ENCODE results near the gene SWI5.

The SWI5 gene

GRCh38 chr9:128244091-128244836, 31.8 kb upstream of the SWI5 start:
- H3K9ac ChIP-seq (ENCODE audit: low read length in 5 of 5), result peak overlapping the region in 1 of 5 donors; percentile 28
- H3K4me1 ChIP-seq (ENCODE audit: control insufficient read depth in 5 of 5, insufficient read depth in 5 of 5, low read length in 5 of 5), result peaks cover 3 to 23% (median 22%) of the 10 kb centered on the region in 5 donors
- peak overlapping the region in 4 of 5 donors; percentile 56 to 62 (median 60) for H3K4me3 ChIP-seq (ENCODE audit: low read depth in 1 of 5, low read length in 5 of 5)
- H3K27me3 ChIP-seq (ENCODE audit: control insufficient read depth in 5 of 5, insufficient read depth in 4 of 5, low read length in 5 of 5), result peaks cover 10 to 14% (median 11%) of the 10 kb centered on the region in 5 donors
- peaks cover 0 to 21% (median 5%) of the 10 kb centered on the region in 5 donors for H3K36me3 ChIP-seq (ENCODE audit: control insufficient read depth in 5 of 5, insufficient read depth in 5 of 5, low read length in 5 of 5)
- H3K27ac ChIP-seq (ENCODE audit: low read depth, low read length), result no peak overlapping the region
- no peaks in the 10 kb centered on the region for H3K9me3 ChIP-seq (ENCODE audit: control insufficient read depth in 5 of 5, low read length in 5 of 5)

GRCh38 chr9:128244837-128245231, 31.2 kb upstream of the SWI5 start:
- no peak overlapping the region for H3K27ac ChIP-seq (ENCODE audit: low read depth, low read length)

GRCh38 chr9:128245421-128246151, 30.5 kb upstream of the SWI5 start:
- peaks cover 0 to 11% (median 5%) of the 10 kb centered on the region in 5 donors for H3K36me3 ChIP-seq (ENCODE audit: control insufficient read depth in 5 of 5, insufficient read depth in 5 of 5, low read length in 5 of 5)
- peak overlapping the region in 1 of 5 donors; percentile 53 for H3K9ac ChIP-seq (ENCODE audit: low read length in 5 of 5)
- H3K4me3 ChIP-seq (ENCODE audit: low read depth in 1 of 5, low read length in 5 of 5), result no peak overlapping the region
- no peak overlapping the region for H3K27ac ChIP-seq (ENCODE audit: low read depth, low read length)
- H3K27me3 ChIP-seq (ENCODE audit: control insufficient read depth in 5 of 5, insufficient read depth in 4 of 5, low read length in 5 of 5), result peaks cover 10 to 14% (median 11%) of the 10 kb centered on the region in 5 donors
- peaks cover 3 to 27% (median 22%) of the 10 kb centered on the region in 5 donors for H3K4me1 ChIP-seq (ENCODE audit: control insufficient read depth in 5 of 5, insufficient read depth in 5 of 5, low read length in 5 of 5)
- H3K9me3 ChIP-seq (ENCODE audit: control insufficient read depth in 5 of 5, low read length in 5 of 5), result no peaks in the 10 kb centered on the region

More at GRCh38 chr9:128244837-128245231, 31.2 kb upstream of the SWI5 start:
- no peak overlapping the region for H3K9ac ChIP-seq (ENCODE audit: low read length in 5 of 5)
- H3K4me3 ChIP-seq (ENCODE audit: low read depth in 1 of 5, low read length in 5 of 5), result peak overlapping the region in 4 of 5 donors; percentile 40 to 62 (median 58)
- H3K4me1 ChIP-seq (ENCODE audit: control insufficient read depth in 5 of 5, insufficient read depth in 5 of 5, low read length in 5 of 5), result peaks cover 3 to 23% (median 22%) of the 10 kb centered on the region in 5 donors
- H3K9me3 ChIP-seq (ENCODE audit: control insufficient read depth in 5 of 5, low read length in 5 of 5), result no peaks in the 10 kb centered on the region
- peaks cover 0 to 16% (median 5%) of the 10 kb centered on the region in 5 donors for H3K36me3 ChIP-seq (ENCODE audit: control insufficient read depth in 5 of 5, insufficient read depth in 5 of 5, low read length in 5 of 5)
- peaks cover 10 to 14% (median 11%) of the 10 kb centered on the region in 5 donors for H3K27me3 ChIP-seq (ENCODE audit: control insufficient read depth in 5 of 5, insufficient read depth in 4 of 5, low read length in 5 of 5)

GRCh38 chr9:128246471-128246870, 29.6 kb upstream of the SWI5 start:
- H3K9me3 ChIP-seq (ENCODE audit: control insufficient read depth in 5 of 5, low read length in 5 of 5), result no peaks in the 10 kb centered on the region
- H3K27ac ChIP-seq (ENCODE audit: low read depth, low read length), result no peak overlapping the region
- H3K4me3 ChIP-seq (ENCODE audit: low read depth in 1 of 5, low read length in 5 of 5), result no peak overlapping the region
- H3K27me3 ChIP-seq (ENCODE audit: control insufficient read depth in 5 of 5, insufficient read depth in 4 of 5, low read length in 5 of 5), result peaks cover 10 to 17% (median 11%) of the 10 kb centered on the region in 5 donors
- peaks cover 0 to 8% (median 5%) of the 10 kb centered on the region in 5 donors for H3K36me3 ChIP-seq (ENCODE audit: control insufficient read depth in 5 of 5, insufficient read depth in 5 of 5, low read length in 5 of 5)
- H3K9ac ChIP-seq (ENCODE audit: low read length in 5 of 5), result no peak overlapping the region
- peaks cover 3 to 33% (median 22%) of the 10 kb centered on the region in 5 donors for H3K4me1 ChIP-seq (ENCODE audit: control insufficient read depth in 5 of 5, insufficient read depth in 5 of 5, low read length in 5 of 5)

GRCh38 chr9:128247226-128247803, 28.8 kb upstream of the SWI5 start:
- no peak overlapping the region for H3K4me3 ChIP-seq (ENCODE audit: low read depth in 1 of 5, low read length in 5 of 5)
- H3K36me3 ChIP-seq (ENCODE audit: control insufficient read depth in 5 of 5, insufficient read depth in 5 of 5, low read length in 5 of 5), result peaks cover 0 to 15% (median 8%) of the 10 kb centered on the region in 5 donors
- peaks cover 1 to 33% (median 20%) of the 10 kb centered on the region in 5 donors for H3K4me1 ChIP-seq (ENCODE audit: control insufficient read depth in 5 of 5, insufficient read depth in 5 of 5, low read length in 5 of 5)

GRCh38 chr9:128249558-128249907, 26.5 kb upstream of the SWI5 start:
- Histone ChIP-seq H3K4me1 (ENCODE audit: control insufficient read depth in 5 of 5, insufficient read depth in 5 of 5, low read length in 5 of 5) (peaks cover 1 to 30% (median 11%) of the 10 kb centered on the region in 5 donors), H3K36me3 (ENCODE audit: control insufficient read depth in 5 of 5, insufficient read depth in 5 of 5, low read length in 5 of 5) (peaks cover 0 to 20% (median 19%) of the 10 kb centered on the region in 5 donors), H3K9ac (ENCODE audit: low read length in 5 of 5) (no peak overlapping the region), H3K9me3 (ENCODE audit: control insufficient read depth in 5 of 5, low read length in 5 of 5) (no peaks in the 10 kb centered on the region), H3K4me3 (ENCODE audit: low read depth in 1 of 5, low read length in 5 of 5) (no peak overlapping the region), H3K27ac (ENCODE audit: low read depth, low read length) (no peak overlapping the region), H3K27me3 (ENCODE audit: control insufficient read depth in 5 of 5, insufficient read depth in 4 of 5, low read length in 5 of 5) (peaks cover 3 to 10% (median 4%) of the 10 kb centered on the region in 5 donors)

More at GRCh38 chr9:128247226-128247803, 28.8 kb upstream of the SWI5 start:
- Histone ChIP-seq H3K27ac (ENCODE audit: low read depth, low read length) (no peak overlapping the region), H3K9ac (ENCODE audit: low read length in 5 of 5) (no peak overlapping the region), H3K9me3 (ENCODE audit: control insufficient read depth in 5 of 5, low read length in 5 of 5) (no peaks in the 10 kb centered on the region), H3K27me3 (ENCODE audit: control insufficient read depth in 5 of 5, insufficient read depth in 4 of 5, low read length in 5 of 5) (peaks cover 10 to 19% (median 11%) of the 10 kb centered on the region in 5 donors)

- peaks cover 2 to 8% (median 4%) of the 10 kb centered on the region in 5 donors for H3K27me3 ChIP-seq (ENCODE audit: control insufficient read depth in 5 of 5, insufficient read depth in 4 of 5, low read length in 5 of 5)
- H3K9ac ChIP-seq (ENCODE audit: low read length in 5 of 5), result no peak overlapping the region
- H3K4me1 ChIP-seq (ENCODE audit: control insufficient read depth in 5 of 5, insufficient read depth in 5 of 5, low read length in 5 of 5), result peaks cover 1 to 30% (median 11%) of the 10 kb centered on the region in 5 donors
- no peak overlapping the region for H3K27ac ChIP-seq (ENCODE audit: low read depth, low read length)
- H3K36me3 ChIP-seq (ENCODE audit: control insufficient read depth in 5 of 5, insufficient read depth in 5 of 5, low read length in 5 of 5), result peaks cover 0 to 20% (median 19%) of the 10 kb centered on the region in 5 donors
- peak overlapping the region in 1 of 5 donors; percentile 46 for H3K4me3 ChIP-seq (ENCODE audit: low read depth in 1 of 5, low read length in 5 of 5)
- no peaks in the 10 kb centered on the region for H3K9me3 ChIP-seq (ENCODE audit: control insufficient read depth in 5 of 5, low read length in 5 of 5)
Observed at GRCh38 chr9:128249908-128250838, 25.9 kb upstream of the SWI5 start.

GRCh38 chr9:128250839-128251731, 25.0 kb upstream of the SWI5 start:
- Histone ChIP-seq H3K27me3 (ENCODE audit: control insufficient read depth in 5 of 5, insufficient read depth in 4 of 5, low read length in 5 of 5) (peaks cover 0 to 4% (median 0%) of the 10 kb centered on the region in 5 donors), H3K9me3 (ENCODE audit: control insufficient read depth in 5 of 5, low read length in 5 of 5) (no peaks in the 10 kb centered on the region), H3K27ac (ENCODE audit: low read depth, low read length) (no peak overlapping the region), H3K9ac (ENCODE audit: low read length in 5 of 5) (no peak overlapping the region), H3K4me1 (ENCODE audit: control insufficient read depth in 5 of 5, insufficient read depth in 5 of 5, low read length in 5 of 5) (peaks cover 0 to 23% (median 3%) of the 10 kb centered on the region in 5 donors), H3K36me3 (ENCODE audit: control insufficient read depth in 5 of 5, insufficient read depth in 5 of 5, low read length in 5 of 5) (peaks cover 0 to 26% (median 19%) of the 10 kb centered on the region in 5 donors), H3K4me3 (ENCODE audit: low read depth in 1 of 5, low read length in 5 of 5) (peak overlapping the region in 1 of 5 donors; percentile 34)

Data from subcutaneous abdominal adipose tissue (tissue), 5 donors.